HG02571 (cell line): Measurements from ENCODE around the gene HIVEP2.

ENCODE experiments used
- ATAC-seq: cut with Tn5 transposase; IDR thresholded peaks from one replicate; pipeline ENCODE4 v1.9.1; 2021; ENCODE audit warnings: mild to moderate bottlenecking, moderate library complexity; ENCODE audit not compliant: unreplicated experiment

The HIVEP2 gene

DNA sequence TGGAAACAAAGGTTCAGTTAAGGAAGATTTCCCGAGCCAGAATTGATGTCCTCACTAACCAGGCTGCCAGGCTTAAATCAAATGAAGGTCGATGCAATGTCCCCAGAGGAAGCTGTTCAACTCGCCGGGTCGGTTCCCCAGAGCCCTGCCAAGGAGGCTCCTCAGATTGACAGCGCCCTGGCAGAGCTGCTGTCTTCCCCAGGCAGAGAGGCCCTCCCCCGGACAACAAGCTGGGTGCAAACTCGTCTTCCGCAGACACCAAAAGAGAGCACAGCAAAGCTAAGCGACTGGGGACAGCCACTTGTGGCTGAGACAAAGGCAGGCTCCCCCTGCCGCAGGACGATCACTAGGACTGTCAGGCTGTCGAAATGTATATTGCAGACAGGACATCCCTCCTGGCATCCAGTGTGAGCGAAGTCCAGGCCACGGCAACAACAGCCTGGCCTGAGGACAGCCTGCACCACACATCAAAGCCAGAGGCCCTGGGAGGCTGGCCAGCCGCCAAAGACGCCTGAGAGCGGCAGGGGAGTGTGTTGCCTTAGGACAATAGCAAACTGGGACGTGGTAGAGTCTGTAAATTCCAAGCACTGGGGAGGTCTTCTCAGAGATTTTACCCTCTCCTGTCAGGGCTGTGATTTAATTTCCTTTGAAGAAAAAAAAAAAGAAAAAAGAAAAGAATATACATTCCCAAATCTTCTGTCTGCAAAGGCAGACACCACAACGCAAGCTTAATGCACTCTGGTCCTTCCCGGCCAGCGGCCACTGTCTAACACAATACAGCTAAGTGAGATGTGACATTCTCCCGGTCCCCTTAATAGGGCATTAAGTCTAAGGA lies 99.1 kb downstream of the HIVEP2 start:
- ATAC-seq: no peak

DNA sequence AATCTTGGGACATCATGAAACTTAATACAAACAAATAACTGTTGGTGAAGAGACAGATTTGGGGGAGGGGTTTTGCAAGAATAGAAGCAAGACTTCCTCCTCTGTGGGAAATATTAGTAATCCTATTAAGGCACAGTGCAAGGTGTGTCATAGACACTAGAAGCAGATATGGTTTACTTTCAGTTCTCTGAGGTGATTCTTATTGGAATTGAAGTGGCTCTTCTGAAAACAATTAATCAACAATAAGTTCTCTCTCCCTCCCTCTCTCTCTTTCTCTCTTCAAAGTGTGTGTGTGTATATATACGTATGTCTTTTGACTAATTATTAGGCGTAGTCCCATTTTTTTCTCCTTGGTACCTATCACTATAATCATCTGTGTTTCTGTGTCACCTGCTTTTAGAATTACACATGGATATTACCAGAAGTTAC lies 99.8 kb downstream of the HIVEP2 start:
- ATAC-seq: peak; percentile 24

GRCh38 chr6:142844065-142844755 lies 100.8 kb downstream of the HIVEP2 start:
- no peak for ATAC-seq

- no peak for ATAC-seq
Observed at GRCh38 chr6:142843361-142843760, 101.6 kb downstream of the HIVEP2 start.

DNA sequence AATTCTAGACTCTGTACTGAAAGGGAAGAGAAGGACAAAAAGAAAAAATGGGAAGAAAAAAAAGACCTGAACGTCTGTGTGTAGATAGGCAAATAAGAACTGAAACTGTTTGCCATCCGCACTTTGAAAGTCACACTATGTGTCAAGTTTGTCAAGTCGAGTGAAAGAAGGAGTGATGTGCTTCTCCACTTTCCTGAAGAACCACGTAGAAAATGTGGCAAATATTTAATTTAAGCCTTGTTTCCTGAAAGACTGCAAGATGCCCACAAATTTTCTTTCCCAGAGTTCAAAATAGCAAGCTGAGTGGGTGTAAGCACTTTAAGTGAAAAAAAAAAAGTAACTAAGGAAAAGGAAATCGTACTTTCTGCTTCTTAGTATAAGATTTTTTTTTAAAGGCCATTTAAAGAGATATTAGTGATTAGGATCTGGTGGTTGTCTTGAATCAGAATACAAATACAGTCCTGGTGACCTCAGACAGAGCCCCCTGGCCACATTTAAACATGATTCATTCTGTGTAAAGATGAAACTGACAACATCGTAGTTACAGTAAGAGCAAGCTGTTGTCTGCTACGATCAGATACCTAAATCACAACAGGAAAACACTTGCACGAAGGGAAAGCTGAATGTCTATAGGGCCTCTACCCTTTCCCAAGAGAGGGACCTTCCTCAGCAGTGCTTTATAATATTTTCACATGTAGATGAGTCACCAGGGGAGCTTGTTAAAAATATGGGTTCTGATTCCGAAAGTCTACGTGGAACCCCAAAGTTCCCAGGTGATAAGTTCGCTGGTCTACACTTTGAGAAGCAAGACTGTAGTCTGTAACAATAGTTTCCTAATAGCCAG lies 102.3 kb downstream of the HIVEP2 start:
- peak; percentile 77 for ATAC-seq

GRCh38 chr6:142841915-142842314 lies 103.1 kb downstream of the HIVEP2 start:
- ATAC-seq: no peak

GRCh38 chr6:142839686-142840040 lies 105.3 kb downstream of the HIVEP2 start:
- ATAC-seq: no peak

DNA sequence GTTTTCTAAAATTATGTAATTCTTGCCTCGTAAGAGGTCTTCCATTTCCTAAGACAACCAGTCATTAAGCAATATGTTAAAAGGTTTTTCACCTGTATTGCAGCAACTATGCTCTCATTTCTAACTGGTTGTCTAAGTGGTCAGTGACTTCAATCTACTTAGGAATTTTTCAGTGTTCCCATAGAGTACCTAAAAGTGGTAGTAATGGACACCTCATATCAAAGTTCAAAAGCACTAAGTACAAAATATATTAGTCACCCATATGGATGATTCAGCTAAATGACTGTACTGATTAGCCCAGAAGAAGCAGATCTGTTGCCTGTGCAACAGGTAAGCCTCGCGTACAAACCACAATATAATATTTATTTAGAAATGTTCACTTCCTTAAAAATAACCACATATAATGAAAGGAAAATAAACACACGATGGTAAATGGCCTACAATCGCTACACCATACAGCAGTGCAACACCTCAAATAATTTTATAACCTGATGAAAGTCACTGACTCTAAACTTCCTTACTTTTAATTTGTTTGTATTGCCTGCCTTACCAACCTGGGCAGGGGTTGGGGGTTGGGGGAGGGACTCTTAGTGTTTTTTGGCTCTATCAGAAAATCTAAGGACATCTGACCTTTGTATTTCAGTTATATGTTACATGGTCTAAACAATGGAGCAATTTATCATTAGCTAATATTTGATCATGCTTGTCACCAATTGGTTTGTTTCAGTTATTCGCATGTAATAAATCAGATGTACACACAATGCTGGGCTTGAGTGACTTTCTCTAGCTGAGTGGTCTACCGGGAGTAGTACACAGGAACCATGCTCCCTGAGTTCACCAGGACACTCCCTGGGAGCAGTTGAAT lies 105.9 kb downstream of the HIVEP2 start:
- no peak for ATAC-seq

- ATAC-seq: no peak
Observed at GRCh38 chr6:142835787-142836535, 109.0 kb downstream of the HIVEP2 start.

- no peak for ATAC-seq
Observed at GRCh38 chr6:142834853-142835252, 110.1 kb downstream of the HIVEP2 start.

- no peak for ATAC-seq
Observed at GRCh38 chr6:142833798-142834197, 111.2 kb downstream of the HIVEP2 start.

DNA sequence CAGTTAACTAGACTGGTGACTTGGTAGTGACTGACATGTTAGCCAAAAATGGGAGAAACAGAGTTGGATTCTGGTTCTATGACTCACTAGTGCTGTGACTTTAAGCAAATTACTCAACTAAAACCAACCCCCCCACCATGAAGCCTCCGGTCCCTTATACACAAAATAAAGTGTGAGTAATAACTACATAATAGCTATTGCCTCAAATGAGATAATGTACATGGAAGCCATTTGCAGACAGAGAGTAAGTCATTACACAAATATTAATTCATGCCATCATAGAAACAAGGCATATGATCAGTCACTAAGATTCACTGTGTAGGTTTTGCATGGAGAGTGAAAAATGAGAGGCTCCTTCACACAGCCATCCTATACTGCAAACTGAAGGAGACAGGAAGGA lies 111.9 kb downstream of the HIVEP2 start:
- ATAC-seq: no peak

GRCh38 chr6:142830807-142831206 lies 114.2 kb downstream of the HIVEP2 start:
- no peak for ATAC-seq

DNA sequence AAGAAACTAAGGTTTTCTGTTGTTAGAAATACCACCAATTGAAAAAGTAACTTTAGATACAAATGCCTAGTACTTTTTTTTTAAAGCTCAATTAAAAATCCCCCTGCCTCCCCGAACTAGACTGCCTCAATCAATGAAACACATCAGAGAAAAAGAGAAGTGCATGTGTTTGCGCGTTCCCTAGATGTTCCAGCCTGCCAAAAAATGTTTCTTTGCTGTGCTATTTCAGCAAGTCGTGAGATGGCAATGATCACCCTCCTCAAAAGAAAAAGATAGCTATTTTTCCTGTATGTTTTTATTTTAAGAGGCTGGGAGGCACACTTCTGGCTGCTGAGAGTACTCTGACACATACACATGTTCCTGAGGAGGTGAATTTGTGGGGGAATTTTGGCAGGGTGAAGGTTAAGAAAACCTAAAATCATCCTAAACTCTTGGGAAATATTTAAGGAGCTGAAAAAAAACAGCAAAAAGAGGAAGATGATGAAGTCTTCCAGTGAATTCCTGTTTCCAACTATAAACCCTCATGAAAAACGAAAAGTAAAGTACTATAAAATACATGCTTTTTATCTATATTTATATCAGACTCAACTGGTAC lies 114.8 kb downstream of the HIVEP2 start:
- no peak for ATAC-seq

- ATAC-seq: no peak
Observed at GRCh38 chr6:142829556-142829955, 115.4 kb downstream of the HIVEP2 start.

- ATAC-seq: no peak
Observed at GRCh38 chr6:142827991-142828390, 117.0 kb downstream of the HIVEP2 start.

DNA sequence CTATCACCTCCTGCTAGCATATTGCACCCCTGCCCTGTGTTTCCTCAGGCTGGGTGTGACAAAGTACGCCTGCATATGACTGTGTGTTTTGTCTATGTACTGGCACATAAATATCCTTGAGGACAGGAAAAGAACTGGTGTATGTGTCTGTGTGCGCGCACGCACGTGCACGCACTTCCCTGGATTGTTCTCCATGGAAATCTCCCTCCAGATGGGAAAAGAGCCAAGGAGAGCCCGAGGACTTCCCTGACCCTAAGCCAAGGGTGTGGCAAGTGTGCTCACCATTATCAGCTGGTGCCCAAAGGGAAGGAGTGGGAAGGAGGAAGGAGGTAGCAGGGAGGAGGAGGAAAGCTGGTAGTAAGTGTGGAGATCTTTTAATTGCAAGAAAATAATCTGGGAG lies 117.6 kb downstream of the HIVEP2 start:
- no peak for ATAC-seq

DNA sequence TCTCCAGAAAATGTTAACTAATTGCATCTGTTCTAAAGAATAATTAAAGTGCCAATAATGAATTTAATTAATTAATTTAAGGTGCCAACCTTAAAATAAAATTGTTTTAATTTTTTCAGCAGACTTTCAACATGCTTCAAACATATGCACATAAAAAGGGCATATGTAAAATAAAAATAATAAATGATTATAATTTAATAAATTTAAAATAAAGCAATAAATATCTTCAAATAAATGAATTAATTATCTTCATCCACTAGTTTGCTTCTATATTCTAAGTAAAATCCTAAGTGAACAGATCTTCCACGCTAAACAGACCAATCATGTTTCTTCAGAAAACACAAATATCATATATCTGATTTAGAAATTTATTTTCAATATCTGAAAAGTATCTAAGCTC lies 119.2 kb downstream of the HIVEP2 start:
- ATAC-seq: no peak

GRCh38 chr6:142824426-142824825 lies 120.5 kb downstream of the HIVEP2 start:
- no peak for ATAC-seq
